Hepatocyte (in vitro differentiated cells): Measurements from ENCODE around the gene RCC2. TPM values are rescaled to one million over a fixed set of nuclear protein-coding genes. Genes with fewer than 3 reads are reported as not detected.

Experiments
- DNase-seq: peaks from one replicate; pipeline ENCODE4 v3.0.0-alpha.2; 2016; ENCODE audit warnings: low spot score
- H2AFZ ChIP-seq: fragments of 200-600 bp; sonication (generic); 2 replicates; pipeline ENCODE4 v1.6.0; 2016; ENCODE audit warnings: antibody characterized with exemption, mild to moderate bottlenecking
- H3K27ac ChIP-seq: fragments of 200-600 bp; sonication (generic); 2 replicates; pipeline ENCODE4 v1.5.1; 2016; ENCODE audit warnings: mild to moderate bottlenecking
- H3K27me3 ChIP-seq: fragments of 200-600 bp; sonication (generic); 2 replicates; pipeline ENCODE4 v1.6.1; 2016
- H3K36me3 ChIP-seq: fragments of 200-600 bp; sonication (generic); replicated peaks from 2 replicates; pipeline ENCODE4 v1.5.1; 2016; ENCODE audit warnings: low read depth; ENCODE audit not compliant: insufficient read depth
- H3K4me1 ChIP-seq: fragments of 200-600 bp; sonication (generic); 2 replicates; pipeline ENCODE4 v1.5.1; 2016; ENCODE audit warnings: mild to moderate bottlenecking, moderate library complexity; ENCODE audit not compliant: insufficient read depth
- H3K4me2 ChIP-seq: fragments of 200-600 bp; sonication (generic); 2 replicates; pipeline ENCODE4 v1.6.0; 2016
- H3K4me3 ChIP-seq: fragments of 200-600 bp; sonication (generic); 2 replicates; pipeline ENCODE4 v1.5.1; 2016; ENCODE audit warnings: mild to moderate bottlenecking
- H3K79me2 ChIP-seq: fragments of 200-600 bp; sonication (generic); 2 replicates; pipeline ENCODE4 v1.6.0; 2017; ENCODE audit warnings: mild to moderate bottlenecking
- H3K9me2 ChIP-seq: fragments of 200-600 bp; sonication (generic); replicated peaks from 2 replicates; pipeline ENCODE4 v1.6.0; 2017; ENCODE audit warnings: mild to moderate bottlenecking; ENCODE audit not compliant: insufficient read depth
- H3K9me3 ChIP-seq: fragments of 200-600 bp; sonication (generic); 2 replicates; pipeline ENCODE4 v1.5.1; 2016; ENCODE audit warnings: low read depth, mild to moderate bottlenecking
- H4K20me1 ChIP-seq: fragments of 200-600 bp; sonication (generic); 2 replicates; pipeline ENCODE4 v1.6.0; 2016; ENCODE audit warnings: mild to moderate bottlenecking; ENCODE audit not compliant: insufficient read depth, poor library complexity, severe bottlenecking
- EZH2 ChIP-seq: fragments of 200-600 bp; sonication (generic); IDR thresholded peaks from 2 replicates; pipeline ENCODE4 v1.6.1; 2016; ENCODE audit warnings: antibody characterized with exemption, mild to moderate bottlenecking, borderline replicate concordance
- EZH2phosphoT487 ChIP-seq: fragments of 200-600 bp; sonication (generic); IDR thresholded peaks from one replicate; pipeline ENCODE4 v1.6.1; 2018; ENCODE audit warnings: antibody characterized with exemption, mild to moderate bottlenecking, low read depth, moderate library complexity; ENCODE audit not compliant: unreplicated experiment, severe bottlenecking
- WGBS: methylation state at CpG from one replicate; pipeline ENCODE4 v1.1.6; 2016; ENCODE audit warnings: low lambda C conversion rate; ENCODE audit errors: missing lambda C conversion rate; 5-methylcytosine and 5-hydroxymethylcytosine counted together
- polyA plus RNA-seq: library from polyadenylated mRNA; unstranded; fragments of >200 nt; fragmentation: Nextera tagmentation; extraction: Ambion mirVana; gene quantifications from 2 replicates; pipeline ENCODE4 v1.2.1, GENCODE V29; 2016
- total RNA-seq: library from RNA; depleted of rRNA; stranded (reverse); fragments of >200 nt; gene quantifications from 2 replicates; pipeline ENCODE4 v1.2.3, GENCODE V29; 2014
- TF ChIP-seq, protein P1 (sequence below): fragments of 200-600 bp; sonication (generic); IDR thresholded peaks from 2 replicates; pipeline ENCODE4 v1.5.1; 2016; ENCODE audit warnings: antibody characterized with exemption, mild to moderate bottlenecking; ENCODE audit not compliant: poor library complexity

The RCC2 gene
- total and polyA plus RNA-seq, 2 experiments from 2014 or later, result 22.5 to 56.9 TPM

GRCh38 chr1:17371896-17372295, 67.6 kb downstream of the RCC2 start, which contains the start of gene PADI6:
Gene PADI6, plus strand, starts transcription at chr1:17372196. Its CDS starts 50 bp downstream, at chr1:17372246.
- 74% methylated on average over 7 of the region's 7 CpGs for WGBS
- Histone ChIP-seq H3K27me3 (no peaks in the 10 kb centered on the region), H3K9me2 (no peaks in the 10 kb centered on the region), H4K20me1 (no peaks in the 10 kb centered on the region), H3K4me2 (no peak within 1 kb of the TSS), H3K79me2 (no peaks in the 10 kb centered on the region), H2AFZ (no peak within 1 kb of the TSS), H3K4me1 (no peaks in the 10 kb centered on the region), H3K4me3 (no peak within 1 kb of the TSS), H3K36me3 (no peaks in the 10 kb centered on the region), H3K27ac (no peak within 1 kb of the TSS), H3K9me3 (no peaks in the 10 kb centered on the region)
- TF ChIP-seq, protein P1, sequence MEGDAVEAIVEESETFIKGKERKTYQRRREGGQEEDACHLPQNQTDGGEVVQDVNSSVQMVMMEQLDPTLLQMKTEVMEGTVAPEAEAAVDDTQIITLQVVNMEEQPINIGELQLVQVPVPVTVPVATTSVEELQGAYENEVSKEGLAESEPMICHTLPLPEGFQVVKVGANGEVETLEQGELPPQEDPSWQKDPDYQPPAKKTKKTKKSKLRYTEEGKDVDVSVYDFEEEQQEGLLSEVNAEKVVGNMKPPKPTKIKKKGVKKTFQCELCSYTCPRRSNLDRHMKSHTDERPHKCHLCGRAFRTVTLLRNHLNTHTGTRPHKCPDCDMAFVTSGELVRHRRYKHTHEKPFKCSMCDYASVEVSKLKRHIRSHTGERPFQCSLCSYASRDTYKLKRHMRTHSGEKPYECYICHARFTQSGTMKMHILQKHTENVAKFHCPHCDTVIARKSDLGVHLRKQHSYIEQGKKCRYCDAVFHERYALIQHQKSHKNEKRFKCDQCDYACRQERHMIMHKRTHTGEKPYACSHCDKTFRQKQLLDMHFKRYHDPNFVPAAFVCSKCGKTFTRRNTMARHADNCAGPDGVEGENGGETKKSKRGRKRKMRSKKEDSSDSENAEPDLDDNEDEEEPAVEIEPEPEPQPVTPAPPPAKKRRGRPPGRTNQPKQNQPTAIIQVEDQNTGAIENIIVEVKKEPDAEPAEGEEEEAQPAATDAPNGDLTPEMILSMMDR, result no peak
- TF ChIP-seq EZH2phosphoT487 (no peak), EZH2 (no peak)
- no peak for DNase-seq

GRCh38 chr1:17370618-17371017, 68.9 kb downstream of the RCC2 start:
- Histone ChIP-seq H3K36me3 (no peaks in the 10 kb centered on the region), H3K4me3 (no peak overlapping the region), H3K79me2 (no peaks in the 10 kb centered on the region), H3K9me2 (no peaks in the 10 kb centered on the region), H4K20me1 (no peaks in the 10 kb centered on the region), H3K4me2 (no peak overlapping the region), H3K27me3 (no peaks in the 10 kb centered on the region), H3K9me3 (no peaks in the 10 kb centered on the region), H3K27ac (no peak overlapping the region), H2AFZ (no peak overlapping the region), H3K4me1 (no peaks in the 10 kb centered on the region)
- TF ChIP-seq EZH2phosphoT487, result no peak
- no peak for TF ChIP-seq EZH2
- TF ChIP-seq, protein P1, result peak; percentile 11
- WGBS, result 58% methylated on average over 2 of the region's 2 CpGs
- DNase-seq, result peak; percentile 32

- H3K4me2 ChIP-seq, result no peak overlapping the region
- H3K79me2 ChIP-seq, result no peaks in the 10 kb centered on the region
- H3K27ac ChIP-seq, result no peak overlapping the region
- H3K36me3 ChIP-seq, result no peaks in the 10 kb centered on the region
- H3K9me2 ChIP-seq, result no peaks in the 10 kb centered on the region
- no peak overlapping the region for H3K4me3 ChIP-seq
- H3K9me3 ChIP-seq, result no peaks in the 10 kb centered on the region
- no peaks in the 10 kb centered on the region for H4K20me1 ChIP-seq
- H2AFZ ChIP-seq, result no peak overlapping the region
- TF ChIP-seq EZH2phosphoT487 (no peak), EZH2 (no peak)
- TF ChIP-seq, protein P1, result no peak
- H3K27me3 ChIP-seq, result no peaks in the 10 kb centered on the region
- no peak for DNase-seq
- 64% methylated on average over 9 of the region's 9 CpGs for WGBS
- no peaks in the 10 kb centered on the region for H3K4me1 ChIP-seq
Observed at GRCh38 chr1:17369466-17369865, 70.0 kb downstream of the RCC2 start.

GRCh38 chr1:17365293-17365692, 74.2 kb downstream of the RCC2 start:
- Histone ChIP-seq H4K20me1 (no peaks in the 10 kb centered on the region), H3K4me3 (no peak overlapping the region), H3K36me3 (no peaks in the 10 kb centered on the region), H3K9me2 (no peaks in the 10 kb centered on the region), H3K27me3 (no peaks in the 10 kb centered on the region), H3K27ac (no peak overlapping the region), H3K4me1 (no peaks in the 10 kb centered on the region), H3K79me2 (no peaks in the 10 kb centered on the region), H2AFZ (no peak overlapping the region), H3K4me2 (no peak overlapping the region), H3K9me3 (no peaks in the 10 kb centered on the region)
- no peak for TF ChIP-seq EZH2
- no peak for TF ChIP-seq EZH2phosphoT487
- TF ChIP-seq, protein P1, result no peak
- no peak for DNase-seq
- WGBS, result 89% methylated on average over 3 of the region's 3 CpGs
